ENCODE results near the gene FBXO9.
A peak's percentile ranks its signal among the peaks of the same experiment; 100 is the strongest.

The FBXO9 gene

GRCh38 chr6:53064726-53065265 lies 408 bp upstream of the FBXO9 start:
- Histone ChIP-seq H3K27me3 (ENCODE audit: insufficient read depth, low read length) (peaks cover 10% of the 10 kb centered on the region; the same call in 1 of the 2 replicates), H3K4me1 (ENCODE audit: insufficient read depth, low read length) (peaks cover 9% of the 10 kb centered on the region; the same call in 1 of the 2 replicates), H3K4me3 (ENCODE audit: low read length) (peak overlapping the region; percentile 98), H3K27ac (ENCODE audit: low read length) (no peak overlapping the region), H3K36me3 (ENCODE audit: insufficient read depth, low read depth, low read length) (no peaks in the 10 kb centered on the region), H3K9ac (ENCODE audit: low read depth, low read length) (peak overlapping the region; percentile 64; the same call in 1 of the 2 replicates), H3K9me3 (ENCODE audit: insufficient read depth, low read depth, low read length) (no peaks in the 10 kb centered on the region)

GRCh38 chr6:53066077-53066417 lies 843 bp downstream of the FBXO9 start:
- Histone ChIP-seq H3K9me3 (ENCODE audit: insufficient read depth, low read depth, low read length) (no peaks in the 10 kb centered on the region), H3K9ac (ENCODE audit: low read depth, low read length) (peak overlapping the region; percentile 64; the same call in 1 of the 2 replicates), H3K27me3 (ENCODE audit: insufficient read depth, low read length) (peaks cover 10% of the 10 kb centered on the region; the same call in 1 of the 2 replicates), H3K4me1 (ENCODE audit: insufficient read depth, low read length) (peaks cover 4% of the 10 kb centered on the region; the same call in 1 of the 2 replicates), H3K4me3 (ENCODE audit: low read length) (peak overlapping the region; percentile 98), H3K36me3 (ENCODE audit: insufficient read depth, low read depth, low read length) (no peaks in the 10 kb centered on the region), H3K27ac (ENCODE audit: low read length) (no peak overlapping the region)

DNA sequence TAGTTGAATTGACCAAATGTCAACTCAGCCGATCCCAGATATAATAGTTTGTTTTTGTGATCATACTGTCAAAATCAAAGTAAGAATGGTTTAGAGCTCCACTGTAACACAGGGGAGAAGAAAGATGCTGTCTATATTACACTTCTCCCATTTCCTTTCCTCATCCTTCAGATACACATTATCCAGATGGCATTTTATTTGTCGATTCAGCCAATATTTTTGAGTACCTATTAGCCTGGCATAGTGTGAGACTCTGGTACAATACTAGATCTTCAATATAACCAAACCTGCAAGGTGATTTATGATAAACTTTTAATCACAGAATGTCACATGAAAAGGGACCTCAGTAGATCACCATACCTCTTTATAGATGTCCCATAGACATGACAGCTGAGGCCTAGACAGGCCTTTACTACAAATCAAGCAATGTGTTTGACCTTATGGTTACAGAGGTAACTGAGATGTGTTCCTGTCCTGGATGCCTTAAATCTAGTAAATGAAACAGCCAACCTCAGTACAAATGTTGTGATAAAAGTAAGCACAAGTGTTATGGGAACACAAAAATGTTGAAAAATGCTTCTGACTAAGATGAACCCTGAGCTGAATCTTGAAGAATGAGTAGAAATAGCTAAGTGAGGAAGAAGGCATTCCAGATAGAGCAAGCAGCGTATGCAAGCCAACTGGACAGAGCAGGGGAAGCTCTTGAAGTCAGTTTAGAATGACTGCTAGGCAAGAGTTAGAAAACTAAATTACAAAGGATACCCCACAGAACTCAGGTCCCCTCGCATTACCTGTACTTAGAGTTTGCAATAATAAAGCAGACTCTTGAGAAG lies 1.9 kb downstream of the FBXO9 start:
- Histone ChIP-seq H3K36me3 (ENCODE audit: insufficient read depth, low read depth, low read length) (no peaks in the 10 kb centered on the region), H3K27me3 (ENCODE audit: insufficient read depth, low read length) (peaks cover 10% of the 10 kb centered on the region; the same call in 1 of the 2 replicates), H3K9me3 (ENCODE audit: insufficient read depth, low read depth, low read length) (no peaks in the 10 kb centered on the region), H3K4me3 (ENCODE audit: low read length) (peak overlapping the region; percentile 98; the same call in 1 of the 2 replicates), H3K27ac (ENCODE audit: low read length) (no peak overlapping the region), H3K4me1 (ENCODE audit: insufficient read depth, low read length) (peaks cover 4% of the 10 kb centered on the region; the same call in 1 of the 2 replicates), H3K9ac (ENCODE audit: low read depth, low read length) (no peak overlapping the region)

- Histone ChIP-seq H3K27ac (ENCODE audit: low read length) (no peak overlapping the region), H3K4me3 (ENCODE audit: low read length) (no peak overlapping the region), H3K36me3 (ENCODE audit: insufficient read depth, low read depth, low read length) (0 out of 2 replicates have a peak, but pooled peaks cover 3% of the 10 kb centered on the region), H3K4me1 (ENCODE audit: insufficient read depth, low read length) (peaks cover 4% of the 10 kb centered on the region; the same call in 1 of the 2 replicates), H3K27me3 (ENCODE audit: insufficient read depth, low read length) (peaks cover 2% of the 10 kb centered on the region; the same call in 1 of the 2 replicates), H3K9me3 (ENCODE audit: insufficient read depth, low read depth, low read length) (no peaks in the 10 kb centered on the region), H3K9ac (ENCODE audit: low read depth, low read length) (no peak overlapping the region)
These were observed 2.7 kb downstream of the FBXO9 start for GRCh38 chr6:53067849-53068361.

DNA sequence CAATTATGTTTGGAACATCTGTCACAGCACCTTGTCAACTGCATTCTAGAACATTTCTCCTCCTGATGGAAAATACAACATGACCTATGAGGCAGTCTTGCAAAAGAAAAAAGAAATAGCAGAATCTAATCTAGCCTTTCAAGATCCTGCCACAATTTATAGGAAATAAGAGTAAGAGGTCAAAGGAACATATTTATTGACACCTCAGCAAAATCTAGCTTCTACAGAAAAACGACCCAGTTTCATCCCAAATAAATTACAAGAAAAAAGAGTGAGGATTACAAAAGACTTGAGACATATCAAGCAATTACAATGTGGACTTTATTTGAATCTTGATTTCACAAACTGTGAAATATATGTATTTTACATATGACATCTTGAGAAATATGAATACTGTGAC lies 4.2 kb downstream of the FBXO9 start:
- no peak overlapping the region for H3K9ac ChIP-seq (ENCODE audit: low read depth, low read length)
- no peak overlapping the region for H3K27ac ChIP-seq (ENCODE audit: low read length)
- no peak overlapping the region for H3K4me3 ChIP-seq (ENCODE audit: low read length)
- no peaks in the 10 kb centered on the region for H3K27me3 ChIP-seq (ENCODE audit: insufficient read depth, low read length)
- H3K4me1 ChIP-seq (ENCODE audit: insufficient read depth, low read length): peaks cover 4% of the 10 kb centered on the region; the same call in 1 of the 2 replicates
- H3K36me3 ChIP-seq (ENCODE audit: insufficient read depth, low read depth, low read length): peaks cover 19% of the 10 kb centered on the region
- no peaks in the 10 kb centered on the region for H3K9me3 ChIP-seq (ENCODE audit: insufficient read depth, low read depth, low read length)

DNA sequence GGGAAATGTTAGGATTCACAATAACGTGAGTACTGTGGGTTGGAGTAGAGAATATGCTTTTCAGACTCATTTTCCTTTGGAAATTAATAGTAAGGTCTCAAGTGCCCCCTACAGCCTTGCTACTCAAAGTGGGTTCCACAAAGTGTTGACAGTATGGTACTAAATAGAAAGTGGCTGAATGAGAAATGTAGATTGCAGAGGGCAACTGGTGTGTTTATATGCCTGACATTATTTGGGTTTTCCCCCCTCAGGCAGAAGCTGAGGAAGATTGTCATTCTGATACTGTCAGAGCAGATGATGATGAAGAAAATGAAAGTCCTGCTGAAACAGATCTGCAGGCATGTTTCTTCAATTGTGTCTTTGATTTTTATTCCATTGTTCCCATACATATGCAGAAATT lies 5.6 kb downstream of the FBXO9 start:
- Histone ChIP-seq H3K9me3 (ENCODE audit: insufficient read depth, low read depth, low read length) (no peaks in the 10 kb centered on the region), H3K9ac (ENCODE audit: low read depth, low read length) (no peak overlapping the region), H3K4me3 (ENCODE audit: low read length) (no peak overlapping the region), H3K27ac (ENCODE audit: low read length) (no peak overlapping the region), H3K4me1 (ENCODE audit: insufficient read depth, low read length) (peaks cover 4% of the 10 kb centered on the region; the same call in 1 of the 2 replicates), H3K27me3 (ENCODE audit: insufficient read depth, low read length) (no peaks in the 10 kb centered on the region), H3K36me3 (ENCODE audit: insufficient read depth, low read depth, low read length) (peaks cover 29% of the 10 kb centered on the region)

GRCh38 chr6:53074347-53074746 lies 9.1 kb downstream of the FBXO9 start:
- Histone ChIP-seq H3K27me3 (ENCODE audit: insufficient read depth, low read length) (no peaks in the 10 kb centered on the region), H3K9ac (ENCODE audit: low read depth, low read length) (no peak overlapping the region), H3K27ac (ENCODE audit: low read length) (no peak overlapping the region), H3K4me3 (ENCODE audit: low read length) (no peak overlapping the region), H3K9me3 (ENCODE audit: insufficient read depth, low read depth, low read length) (no peaks in the 10 kb centered on the region), H3K4me1 (ENCODE audit: insufficient read depth, low read length) (no peaks in the 10 kb centered on the region), H3K36me3 (ENCODE audit: insufficient read depth, low read depth, low read length) (peaks cover 56% of the 10 kb centered on the region)

- H3K36me3 ChIP-seq (ENCODE audit: insufficient read depth, low read depth, low read length): peaks cover 90% of the 10 kb centered on the region
These were observed 15.6 kb downstream of the FBXO9 start for GRCh38 chr6:53080813-53081212.

DNA sequence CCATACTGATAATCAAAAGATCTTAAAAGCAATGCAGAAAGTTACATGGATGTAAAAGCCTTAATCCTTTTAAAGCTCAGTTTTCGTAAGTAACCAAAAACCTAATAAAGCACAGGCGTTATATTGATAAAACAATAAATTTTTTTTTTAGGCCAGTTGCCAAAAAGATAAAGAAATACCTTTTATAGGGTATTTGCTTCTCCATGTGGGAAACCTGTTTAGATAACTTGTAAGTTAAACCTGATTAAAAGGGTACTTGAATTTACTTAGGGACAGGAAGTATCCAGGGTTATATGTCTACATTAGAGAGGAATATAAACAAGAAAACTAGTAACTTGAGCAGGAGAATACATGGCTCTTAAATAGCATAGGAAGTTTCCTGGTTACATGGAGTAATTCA lies 21.1 kb downstream of the FBXO9 start:
- H3K9me3 ChIP-seq (ENCODE audit: insufficient read depth, low read depth, low read length): no peaks in the 10 kb centered on the region
- H3K9ac ChIP-seq (ENCODE audit: low read depth, low read length): no peak overlapping the region
- no peaks in the 10 kb centered on the region for H3K4me1 ChIP-seq (ENCODE audit: insufficient read depth, low read length)
- no peak overlapping the region for H3K27ac ChIP-seq (ENCODE audit: low read length)
- no peaks in the 10 kb centered on the region for H3K27me3 ChIP-seq (ENCODE audit: insufficient read depth, low read length)
- no peak overlapping the region for H3K4me3 ChIP-seq (ENCODE audit: low read length)
- H3K36me3 ChIP-seq (ENCODE audit: insufficient read depth, low read depth, low read length): peaks cover 88% of the 10 kb centered on the region

More at GRCh38 chr6:53080813-53081212, 15.6 kb downstream of the FBXO9 start:
- no peaks in the 10 kb centered on the region for H3K4me1 ChIP-seq (ENCODE audit: insufficient read depth, low read length)
- H3K27ac ChIP-seq (ENCODE audit: low read length): no peak overlapping the region
- H3K9me3 ChIP-seq (ENCODE audit: insufficient read depth, low read depth, low read length): no peaks in the 10 kb centered on the region
- no peak overlapping the region for H3K4me3 ChIP-seq (ENCODE audit: low read length)
- no peaks in the 10 kb centered on the region for H3K27me3 ChIP-seq (ENCODE audit: insufficient read depth, low read length)
- H3K9ac ChIP-seq (ENCODE audit: low read depth, low read length): no peak overlapping the region

DNA sequence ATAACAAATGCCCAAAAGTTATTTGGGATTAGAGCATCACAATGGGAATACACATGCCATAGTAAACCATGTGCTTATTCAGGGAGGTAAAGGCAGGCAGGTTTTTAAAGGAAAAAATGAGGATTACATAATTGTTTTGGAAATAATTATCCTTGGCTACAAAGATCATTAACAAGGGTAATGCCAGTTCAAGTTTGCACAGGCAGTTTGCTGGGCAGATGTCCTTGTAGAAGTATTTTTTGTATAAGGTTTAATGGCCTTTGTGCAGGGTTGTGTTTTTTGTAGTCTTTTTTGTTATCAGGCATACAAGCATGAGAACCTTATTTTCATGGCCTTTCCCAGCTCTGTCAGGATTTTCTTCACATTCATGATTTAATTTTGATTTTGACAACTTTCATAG lies 24.7 kb downstream of the FBXO9 start:
- H3K27me3 ChIP-seq (ENCODE audit: insufficient read depth, low read length): no peaks in the 10 kb centered on the region
- no peaks in the 10 kb centered on the region for H3K4me1 ChIP-seq (ENCODE audit: insufficient read depth, low read length)
- H3K9ac ChIP-seq (ENCODE audit: low read depth, low read length): no peak overlapping the region
- H3K36me3 ChIP-seq (ENCODE audit: insufficient read depth, low read depth, low read length): peaks cover 87% of the 10 kb centered on the region
- no peaks in the 10 kb centered on the region for H3K9me3 ChIP-seq (ENCODE audit: insufficient read depth, low read depth, low read length)
- no peak overlapping the region for H3K27ac ChIP-seq (ENCODE audit: low read length)
- H3K4me3 ChIP-seq (ENCODE audit: low read length): no peak overlapping the region

DNA sequence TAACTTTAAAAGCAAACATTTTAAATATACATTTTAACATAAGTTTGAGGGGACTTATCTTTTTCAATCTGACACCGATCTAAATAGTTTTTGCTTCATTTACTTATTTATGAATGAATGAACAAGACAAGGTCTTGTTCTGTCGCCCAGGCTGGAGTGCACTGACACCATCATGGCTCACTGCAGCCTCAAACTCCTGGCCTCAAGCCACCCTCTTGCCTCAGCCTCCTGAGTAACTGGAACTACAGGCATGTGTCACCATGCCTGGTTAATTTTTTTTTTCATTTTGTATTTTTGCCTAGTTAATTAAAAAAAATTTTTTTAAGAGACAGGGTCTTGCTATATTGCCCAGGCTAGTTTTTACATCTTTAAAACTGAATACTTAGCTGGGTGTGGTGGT lies 25.4 kb downstream of the FBXO9 start:
- H3K27me3 ChIP-seq (ENCODE audit: insufficient read depth, low read length): no peaks in the 10 kb centered on the region
- no peaks in the 10 kb centered on the region for H3K4me1 ChIP-seq (ENCODE audit: insufficient read depth, low read length)
- H3K9ac ChIP-seq (ENCODE audit: low read depth, low read length): no peak overlapping the region
- no peak overlapping the region for H3K4me3 ChIP-seq (ENCODE audit: low read length)
- H3K36me3 ChIP-seq (ENCODE audit: insufficient read depth, low read depth, low read length): peaks cover 88% of the 10 kb centered on the region
- H3K9me3 ChIP-seq (ENCODE audit: insufficient read depth, low read depth, low read length): no peaks in the 10 kb centered on the region
- H3K27ac ChIP-seq (ENCODE audit: low read length): no peak overlapping the region

DNA sequence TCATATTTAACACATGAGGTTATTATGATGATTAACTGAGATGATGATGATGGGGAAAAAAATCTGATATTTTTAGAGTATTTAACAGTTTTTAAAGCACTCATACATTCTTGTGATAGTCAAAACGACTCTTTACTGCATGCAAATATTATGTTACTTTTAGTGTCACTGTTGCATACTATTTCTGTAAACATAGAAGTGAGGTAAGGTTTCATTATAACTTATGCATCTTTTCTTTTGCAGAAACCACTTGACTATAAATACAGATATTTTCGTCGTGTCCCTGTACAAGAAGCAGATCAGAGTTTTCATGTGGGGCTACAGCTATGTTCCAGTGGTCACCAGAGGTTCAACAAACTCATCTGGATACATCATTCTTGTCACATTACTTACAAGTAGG lies 30.1 kb downstream of the FBXO9 start:
- Histone ChIP-seq H3K27me3 (ENCODE audit: insufficient read depth, low read length) (no peaks in the 10 kb centered on the region), H3K4me3 (ENCODE audit: low read length) (no peak overlapping the region), H3K4me1 (ENCODE audit: insufficient read depth, low read length) (no peaks in the 10 kb centered on the region), H3K9me3 (ENCODE audit: insufficient read depth, low read depth, low read length) (no peaks in the 10 kb centered on the region), H3K27ac (ENCODE audit: low read length) (no peak overlapping the region), H3K36me3 (ENCODE audit: insufficient read depth, low read depth, low read length) (peaks cover 84% of the 10 kb centered on the region), H3K9ac (ENCODE audit: low read depth, low read length) (no peak overlapping the region)
